NB4 (cell line): ENCODE data around the gene UBAC2.

Experiments
- CTCF ChIP-seq: IDR thresholded peaks from one replicate; pipeline ENCODE4 v1.5.1; 2012; ENCODE audit warnings: low read depth, low read length
- MAX ChIP-seq: IDR thresholded peaks from 2 replicates; pipeline ENCODE4 v1.6.1; 2011; ENCODE audit warnings: low read depth, low read length
- MYC ChIP-seq: IDR thresholded peaks from 2 replicates; pipeline ENCODE4 v1.6.1; 2011; ENCODE audit warnings: low read depth, low read length
- POLR2A ChIP-seq: IDR thresholded peaks from 2 replicates; pipeline ENCODE4 v1.6.1; 2011; ENCODE audit warnings: mild to moderate bottlenecking; ENCODE audit not compliant: insufficient read length; ENCODE audit errors: extremely low read depth

- TF ChIP-seq POLR2A (no peak), MYC (no peak), CTCF (no peak), MAX (no peak)
Measured at GRCh38 chr13:99378985-99379733, 178.5 kb downstream of the UBAC2 start.
